CD14-positive monocyte (primary cell): Measurements from ENCODE around the gene STK32C. TPM values are rescaled to one million over a fixed set of nuclear protein-coding genes. Genes with fewer than 3 reads are reported as not detected.
"Not testable (repeated sequence)": the region's sequence is repeated elsewhere in the genome, so short reads cannot be mapped to it uniquely, and the experiment has no call there.

ENCODE experiments used
- DNase-seq, 3 donors: peaks; one replicate each; pipeline ENCODE4 v3.0.0-alpha.2; 2011 to 2022
- H2AFZ ChIP-seq: 2 replicates; pipeline ENCODE4 v1.6.0; 2012; ENCODE audit warnings: mild to moderate bottlenecking, low read depth, low read length, inconsistent platforms; ENCODE audit not compliant: insufficient read depth, poor library complexity, severe bottlenecking
- H3K27ac ChIP-seq, 2 donors: 1 replicate in 1 of 2; 2 replicates in 1 of 2; pipeline ENCODE4 v1.5.1; 2012 to 2013; ENCODE audit warnings: low read length in 2 of 2, control low read depth in 1 of 2, inconsistent platforms in 1 of 2, low read depth in 1 of 2, mild to moderate bottlenecking in 1 of 2
- H3K27me3 ChIP-seq, 2 donors: one replicate each; pipeline versions ENCODE4 v1.6.0 to v1.6.1; 2011 to 2013; ENCODE audit warnings: low read length in 2 of 2; ENCODE audit not compliant: control insufficient read depth in 2 of 2, insufficient read depth in 2 of 2
- H3K36me3 ChIP-seq, 2 donors: replicated peaks in 1 of 2; 1 replicate in 1 of 2; 2 replicates in 1 of 2; pipeline versions ENCODE4 v1.5.1 to v1.6.1; 2012 to 2013; ENCODE audit warnings: low read length in 2 of 2, control low read depth in 1 of 2, inconsistent platforms in 1 of 2, mild to moderate bottlenecking in 1 of 2; ENCODE audit not compliant: insufficient read depth in 2 of 2, control insufficient read depth in 1 of 2
- H3K4me1 ChIP-seq, 2 donors: 1 replicate in 1 of 2; 2 replicates in 1 of 2; pipeline versions ENCODE4 v1.5.1 to v1.6.1; 2012 to 2013; ENCODE audit warnings: low read length in 2 of 2, control low read depth in 1 of 2, inconsistent platforms in 1 of 2, mild to moderate bottlenecking in 1 of 2, moderate library complexity in 1 of 2; ENCODE audit not compliant: insufficient read depth in 2 of 2, control insufficient read depth in 1 of 2
- H3K4me2 ChIP-seq: replicated peaks from 2 replicates; pipeline ENCODE3; 2012; ENCODE audit warnings: low read length, moderate library complexity, mild to moderate bottlenecking; ENCODE audit not compliant: poor library complexity, severe bottlenecking; ENCODE audit errors: extremely low read depth
- H3K4me3 ChIP-seq, 3 experiments: fragments of 200-600 bp in 1 of 3; sonication (generic) in 1 of 3; replicated peaks in 1 of 3; 1 replicate in 2 of 3; 2 replicates in 1 of 3; pipeline ENCODE4 v1.5.1; 2011 to 2013; ENCODE audit warnings: low read length in 3 of 3, mild to moderate bottlenecking in 3 of 3, control low read depth in 2 of 3, low read depth in 2 of 3, inconsistent platforms in 1 of 3, moderate library complexity in 1 of 3
- H3K79me2 ChIP-seq: 2 replicates; pipeline ENCODE4 v1.6.0; 2012; ENCODE audit warnings: mild to moderate bottlenecking, control low read depth, inconsistent platforms, low read length, moderate library complexity; ENCODE audit not compliant: insufficient read depth
- H3K9ac ChIP-seq: 2 replicates; pipeline ENCODE4 v1.6.0; 2017; ENCODE audit warnings: low read length, mild to moderate bottlenecking; ENCODE audit not compliant: insufficient read depth, poor library complexity, severe bottlenecking
- H3K9me3 ChIP-seq, 2 donors: replicated peaks in 1 of 2; 1 replicate in 1 of 2; 2 replicates in 1 of 2; pipeline versions ENCODE4 v1.5.1 to v1.6.1; 2012 to 2013; ENCODE audit warnings: low read length in 2 of 2, control low read depth in 1 of 2; ENCODE audit not compliant: control insufficient read depth in 1 of 2, insufficient read depth in 1 of 2
- H4K20me1 ChIP-seq: 2 replicates; pipeline ENCODE4 v1.6.0; 2012; ENCODE audit warnings: mild to moderate bottlenecking, low read length, control low read depth, moderate library complexity; ENCODE audit not compliant: insufficient read depth
- H3K27ac Mint-ChIP-seq, 7 donors: one replicate each; pipeline ENCODE4 v1.8.0; 2020; ENCODE audit warnings: mild to moderate bottlenecking in 7 of 7, mixed read lengths in 7 of 7, moderate library complexity in 6 of 7, inconsistent platforms in 2 of 7
- H3K27me3 Mint-ChIP-seq, 3 donors: one replicate each; pipeline ENCODE4 v1.8.0; 2021 to 2022; ENCODE audit warnings: low read depth in 3 of 3, mild to moderate bottlenecking in 3 of 3, mixed read lengths in 3 of 3, moderate library complexity in 3 of 3, inconsistent platforms in 1 of 3
- H3K36me3 Mint-ChIP-seq, 2 donors: one replicate each; pipeline ENCODE4 v1.8.0; 2020; ENCODE audit warnings: mixed read lengths in 2 of 2, inconsistent platforms in 1 of 2, mild to moderate bottlenecking in 1 of 2
- H3K4me1 Mint-ChIP-seq: one replicate; pipeline ENCODE4 v1.8.0; 2020; ENCODE audit warnings: mild to moderate bottlenecking, mixed read lengths
- H3K4me3 Mint-ChIP-seq, 2 donors: one replicate each; pipeline ENCODE4 v1.8.0; 2020; ENCODE audit warnings: mild to moderate bottlenecking in 2 of 2, mixed read lengths in 2 of 2, moderate library complexity in 1 of 2
- H3K9me3 Mint-ChIP-seq, 7 donors: one replicate each; pipeline ENCODE4 v1.8.0; 2020 to 2022; ENCODE audit warnings: mixed read lengths in 7 of 7, mild to moderate bottlenecking in 6 of 7, moderate library complexity in 6 of 7, inconsistent platforms in 2 of 7
- CTCF ChIP-seq: fragments of 200-600 bp; IDR thresholded peaks from one replicate; pipeline ENCODE4 v1.8.0; 2022; ENCODE audit warnings: antibody characterized with exemption, mild to moderate bottlenecking
- whole genome bisulfite sequencing: methylation state at CpG from one replicate; pipeline ENCODE4 v1.1.5; 2013; ENCODE audit warnings: missing lambda C conversion rate; ENCODE audit not compliant: insufficient coverage; 5-methylcytosine and 5-hydroxymethylcytosine counted together
- intact Hi-C, 2 donors: fragments of 100-400 bp; cut with micrococcal nuclease; formaldehyde crosslinking; loops; one replicate each; pipeline versions ENCODE4 v1.15.0 to v1.15.1; 2023
- polyA plus RNA-seq, 3 donors: library from polyadenylated mRNA; depleted of rRNA in 1 of 3; unstranded in 2 of 3; stranded (reverse) in 1 of 3; fragments of 300-500 nt in 2 of 3; fragments of >200 nt in 1 of 3; fragmentation: Illumina TruSeq in 2 of 3; gene quantifications; 1 replicate in 2 of 3; 2 replicates in 1 of 3; pipeline ENCODE4 v1.2.3, GENCODE V29; 2012 to 2021

The STK32C gene
- polyA plus RNA-seq, 3 donors: 13.6 to 22.8 (median 18.4) TPM

GRCh38 chr10:132223156-132223590 lies 84.6 kb downstream of the STK32C start:
- H3K9me3 ChIP-seq: peaks cover 0 to 3% of the 10 kb centered on the region in 2 donors
- H3K4me2 ChIP-seq: no peak overlapping the region
- Mint-ChIP-seq H3K27me3 (peaks cover 1 to 3% (median 2%) of the 10 kb centered on the region in 3 donors), H3K4me1 (peaks cover 40% of the 10 kb centered on the region), H3K4me3 (no peak overlapping the region), H3K36me3 (peaks cover 27 to 43% of the 10 kb centered on the region in 2 donors), H3K9me3 (peaks cover 2 to 5% (median 3%) of the 10 kb centered on the region in 7 donors), H3K27ac (no peak overlapping the region)
- no peak overlapping the region for H3K4me3 ChIP-seq
- WGBS: 44% methylated on average over 15 of the region's 16 CpGs
- no peaks in the 10 kb centered on the region for H3K27me3 ChIP-seq
- DNase-seq: peak; percentile 74 to 84 (median 80)
- no peaks in the 10 kb centered on the region for H3K79me2 ChIP-seq
- peaks cover 6 to 17% of the 10 kb centered on the region in 2 donors for H3K36me3 ChIP-seq
- no peaks in the 10 kb centered on the region for H4K20me1 ChIP-seq
- no peak overlapping the region for H3K27ac ChIP-seq
- no peak overlapping the region for H2AFZ ChIP-seq
- peak; percentile 91 for TF ChIP-seq CTCF
- intact Hi-C loops: loop anchor here (1.0 to 10.0 kb wide), 5 partner anchors 82 to 412 kb away; partner anchors contain the start of gene STK32C (in 1 of the 2)
- peaks cover 38 to 45% of the 10 kb centered on the region in 2 donors for H3K4me1 ChIP-seq
- no peak overlapping the region for H3K9ac ChIP-seq

DNA sequence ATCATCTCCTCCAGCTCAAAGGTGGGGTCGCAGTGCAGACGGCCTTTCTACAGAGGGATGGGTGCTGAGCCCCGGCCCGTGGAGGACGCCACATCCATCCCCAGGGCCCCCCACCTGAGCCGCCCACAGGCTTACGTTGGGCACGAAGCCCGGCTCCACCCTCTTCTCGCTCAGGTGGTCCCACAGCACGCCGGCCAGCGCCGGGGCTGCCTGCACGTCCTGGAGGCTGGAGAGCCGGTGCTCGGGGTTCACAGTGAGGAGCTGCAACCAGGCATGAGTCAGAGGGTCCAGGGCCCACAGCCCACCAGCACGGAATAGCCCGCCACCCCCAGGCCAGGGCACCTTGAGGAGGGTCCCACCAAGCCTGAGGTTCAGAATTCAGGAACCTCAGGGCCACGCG lies 85.0 kb downstream of the STK32C start:
- Mint-ChIP-seq H3K4me3 (no peak overlapping the region), H3K36me3 (peaks cover 29 to 44% of the 10 kb centered on the region in 2 donors), H3K9me3 (peaks cover 3 to 9% (median 6%) of the 10 kb centered on the region in 7 donors), H3K27me3 (peaks cover 1 to 3% (median 2%) of the 10 kb centered on the region in 3 donors), H3K27ac (no peak overlapping the region), H3K4me1 (peaks cover 39% of the 10 kb centered on the region)
- intact Hi-C loops: loop anchor here (1.0 to 10.0 kb wide), 5 partner anchors 82 to 412 kb away; partner anchors contain the start of gene STK32C (in 1 of the 2)
- no peak overlapping the region for H2AFZ ChIP-seq
- H3K4me1 ChIP-seq: peaks cover 38 to 45% of the 10 kb centered on the region in 2 donors
- no peak overlapping the region for H3K4me3 ChIP-seq
- H3K27ac ChIP-seq: no peak overlapping the region
- no peak for DNase-seq
- H3K4me2 ChIP-seq: no peak overlapping the region
- H3K36me3 ChIP-seq: peaks cover 6 to 20% of the 10 kb centered on the region in 2 donors
- TF ChIP-seq CTCF: no peak
- 87% methylated on average over 21 of the region's 21 CpGs for WGBS
- no peak overlapping the region for H3K9ac ChIP-seq
- H3K79me2 ChIP-seq: no peaks in the 10 kb centered on the region
- H3K27me3 ChIP-seq: no peaks in the 10 kb centered on the region
- H3K9me3 ChIP-seq: peaks cover 2 to 8% of the 10 kb centered on the region in 2 donors
- no peaks in the 10 kb centered on the region for H4K20me1 ChIP-seq

GRCh38 chr10:132220996-132221395 lies 86.8 kb downstream of the STK32C start:
- intact Hi-C loops: loop anchor here (10.0 kb wide), 2 partner anchors 84 to 414 kb away; partner anchors contain the start of gene STK32C (in 1 of the 2)
- H3K27ac Mint-ChIP-seq, H3K4me3 Mint-ChIP-seq, H3K9ac ChIP-seq, H3K27me3 ChIP-seq, H3K4me3 ChIP-seq, H3K27me3 Mint-ChIP-seq, H3K27ac ChIP-seq, H4K20me1 ChIP-seq, H3K79me2 ChIP-seq, H2AFZ ChIP-seq, DNase-seq, H3K4me2 ChIP-seq: not testable (repeated sequence)
- H3K36me3 ChIP-seq: peaks cover 6 to 22% of the 10 kb centered on the region in 2 donors
- Mint-ChIP-seq H3K9me3 (peaks cover 15 to 26% (median 22%) of the 10 kb centered on the region in 7 donors), H3K4me1 (peaks cover 21% of the 10 kb centered on the region), H3K36me3 (peaks cover 30 to 49% of the 10 kb centered on the region in 2 donors)
- H3K9me3 ChIP-seq: peaks cover 16 to 25% of the 10 kb centered on the region in 2 donors
- peaks cover 25 to 29% of the 10 kb centered on the region in 2 donors for H3K4me1 ChIP-seq
- 98% methylated on average over 13 of the region's 18 CpGs for WGBS
